ENCODE measurements around the gene PTPRN2. TPM values are rescaled to one million over a fixed set of nuclear protein-coding genes. Genes with fewer than 3 reads are reported as not detected.
"Not testable (repeated sequence)": the region's sequence is repeated elsewhere in the genome, so short reads cannot be mapped to it uniquely, and the experiment has no call there.

The PTPRN2 gene
- polyA plus RNA-seq, 1 donor from 2014 or later = 1.6 TPM

- Mint-ChIP-seq H3K27ac (no peak overlapping the region), H3K27me3 (peaks cover 23% of the 10 kb centered on the region), H3K4me1 (no peaks in the 10 kb centered on the region), H3K4me3 (no peak overlapping the region), H3K9me3 (peaks cover 0 to 4% (median 0%) of the 10 kb centered on the region in 3 donors), H3K36me3 (peaks cover 2% of the 10 kb centered on the region)
These were observed 916.9 kb downstream of the PTPRN2 start for GRCh38 chr7:157670490-157671357.

DNA sequence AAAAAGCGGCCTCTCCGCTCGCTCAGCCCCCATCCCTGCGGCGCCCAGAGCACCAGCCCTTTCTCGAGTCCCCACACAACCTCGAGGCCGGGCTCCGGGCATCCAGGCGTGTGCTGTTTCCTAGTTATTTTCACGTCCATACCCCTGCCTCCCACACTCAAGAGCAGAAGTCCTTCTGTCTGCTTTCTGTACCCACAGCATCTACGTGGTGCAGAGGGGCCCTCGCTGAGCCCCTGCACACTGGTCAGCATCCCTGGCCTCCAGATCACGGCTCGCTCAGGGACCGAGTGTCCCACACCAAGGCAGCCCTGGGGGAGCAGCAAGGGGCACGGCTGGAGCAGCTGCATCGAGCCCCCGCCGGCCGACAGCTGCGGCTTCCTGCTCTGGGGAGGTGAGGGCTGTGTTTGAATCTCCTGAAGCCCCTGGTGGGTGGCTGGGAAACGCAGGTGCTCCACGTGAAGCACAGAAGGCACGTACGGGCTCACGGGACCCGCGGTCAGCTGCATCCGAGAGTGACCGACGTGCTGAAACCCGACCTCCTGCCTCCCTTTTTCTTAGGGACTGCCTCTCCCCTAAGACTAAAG is 917.8 kb downstream of the PTPRN2 start:
- no peak overlapping the region for H3K27ac Mint-ChIP-seq
- no peaks in the 10 kb centered on the region for H3K4me1 Mint-ChIP-seq
- H3K9me3 Mint-ChIP-seq = peaks cover 0 to 3% (median 0%) of the 10 kb centered on the region in 3 donors
- peaks cover 23% of the 10 kb centered on the region for H3K27me3 Mint-ChIP-seq
- H3K4me3 Mint-ChIP-seq = no peak overlapping the region
- peaks cover 3% of the 10 kb centered on the region for H3K36me3 Mint-ChIP-seq

DNA sequence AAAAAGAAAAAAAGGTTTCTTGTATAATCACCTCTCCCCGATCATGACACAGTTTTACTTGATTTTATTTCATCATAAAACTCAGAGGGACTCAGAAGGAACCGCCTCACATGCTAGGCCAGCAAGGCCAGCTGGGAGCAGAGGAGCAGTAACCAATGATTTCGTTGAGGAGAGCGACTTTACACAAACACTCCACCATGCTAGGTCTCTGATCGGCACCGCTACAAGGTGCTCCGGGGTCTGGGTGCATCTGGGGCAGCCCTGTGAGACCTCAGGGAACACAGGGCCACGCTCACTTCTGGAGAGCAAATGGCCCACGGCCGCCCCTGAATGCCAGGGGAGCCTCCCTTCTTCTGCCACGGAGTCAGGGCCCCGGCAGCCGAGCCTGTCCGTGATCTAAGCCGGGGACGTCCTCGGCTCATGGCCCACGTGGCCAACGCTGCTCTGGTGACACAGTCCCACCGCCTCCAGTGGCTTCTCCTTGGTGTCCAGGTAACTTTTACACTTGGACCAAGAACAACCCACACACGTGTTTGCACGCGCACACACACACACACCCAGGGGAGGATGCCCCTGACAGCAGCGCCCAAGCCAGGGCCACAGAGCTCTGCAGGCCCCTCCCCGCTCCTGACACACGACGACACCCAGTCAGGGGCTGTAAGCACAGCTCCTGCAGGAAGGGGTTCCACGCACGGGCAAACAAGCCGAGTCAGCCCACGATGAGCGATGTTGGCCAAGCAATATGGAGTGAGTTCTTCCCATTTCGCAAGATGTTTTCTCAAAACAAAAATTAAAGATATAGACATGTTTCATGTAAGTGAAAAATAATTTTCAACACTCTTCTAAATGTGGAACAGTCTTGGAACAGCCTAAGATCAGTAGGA is 918.5 kb downstream of the PTPRN2 start:
- H3K36me3 Mint-ChIP-seq = peaks cover 3% of the 10 kb centered on the region
- H3K4me3 Mint-ChIP-seq = no peak overlapping the region
- no peak overlapping the region for H3K27ac Mint-ChIP-seq
- H3K9me3 Mint-ChIP-seq = peaks cover 0 to 3% (median 0%) of the 10 kb centered on the region in 3 donors
- peaks cover 23% of the 10 kb centered on the region for H3K27me3 Mint-ChIP-seq
- no peaks in the 10 kb centered on the region for H3K4me1 Mint-ChIP-seq

GRCh38 chr7:157668221-157668883 is 919.3 kb downstream of the PTPRN2 start:
- Mint-ChIP-seq H3K27me3 (peaks cover 23% of the 10 kb centered on the region), H3K36me3 (peaks cover 3% of the 10 kb centered on the region), H3K27ac (no peak overlapping the region), H3K4me1 (no peaks in the 10 kb centered on the region), H3K9me3 (peaks cover 0 to 3% (median 0%) of the 10 kb centered on the region in 3 donors), H3K4me3 (peak overlapping the region in 1 of 4 donors; percentile 39)

DNA sequence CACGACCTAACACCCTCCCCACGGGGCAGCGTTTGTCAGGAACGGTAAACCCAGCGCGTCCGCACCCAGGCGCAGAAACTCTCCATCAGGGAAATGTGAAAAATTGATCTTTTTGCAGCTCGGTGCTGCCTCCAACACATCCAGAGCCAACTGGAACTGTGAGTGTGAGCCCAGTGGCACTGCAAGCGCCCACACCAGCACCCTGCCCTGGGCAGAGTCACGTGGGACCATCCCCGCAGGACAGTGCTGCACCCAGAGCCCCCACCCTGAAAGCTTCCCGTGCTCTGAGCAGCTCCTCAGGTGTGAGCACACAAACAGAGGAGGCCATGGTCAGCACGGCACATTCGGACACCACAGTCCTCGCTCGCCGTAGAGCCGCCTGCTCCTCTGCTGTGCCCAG is 919.9 kb downstream of the PTPRN2 start:
- Mint-ChIP-seq H3K4me3 (no peak overlapping the region), H3K4me1 (no peaks in the 10 kb centered on the region), H3K27ac (no peak overlapping the region), H3K36me3 (peaks cover 3% of the 10 kb centered on the region), H3K27me3 (peaks cover 23% of the 10 kb centered on the region), H3K9me3 (peaks cover 0 to 3% (median 0%) of the 10 kb centered on the region in 3 donors)

- Mint-ChIP-seq H3K9me3 (peaks cover 0 to 3% (median 0%) of the 10 kb centered on the region in 3 donors), H3K4me3 (no peak overlapping the region), H3K4me1 (no peaks in the 10 kb centered on the region), H3K27me3 (peaks cover 23% of the 10 kb centered on the region), H3K36me3 (peaks cover 3% of the 10 kb centered on the region), H3K27ac (no peak overlapping the region)
These were observed 920.4 kb downstream of the PTPRN2 start for GRCh38 chr7:157667261-157667660.

DNA sequence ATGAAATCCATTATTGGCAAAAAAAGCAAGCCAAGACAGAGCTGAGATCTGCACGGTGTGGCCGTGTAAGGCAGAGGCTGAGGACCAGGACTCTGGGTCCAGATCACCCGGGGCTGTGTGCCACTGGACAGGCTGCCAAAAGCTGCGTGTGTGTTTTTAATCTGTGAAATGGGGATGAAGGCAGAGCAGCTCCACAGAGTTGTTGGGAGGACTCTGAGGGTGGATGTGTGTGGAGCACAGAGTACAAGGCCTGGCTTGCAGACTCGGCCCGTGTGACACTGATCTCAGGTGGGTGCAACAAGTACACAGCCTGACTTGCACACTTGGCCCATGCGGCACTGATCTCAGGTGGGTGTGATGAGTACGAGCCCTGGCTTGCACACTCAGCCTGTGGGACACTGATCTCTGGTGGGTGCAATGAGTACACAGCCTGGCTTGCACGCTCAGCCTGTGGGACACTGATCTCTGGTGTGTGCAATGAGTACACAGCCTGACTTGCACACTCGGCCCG is 921.0 kb downstream of the PTPRN2 start:
- peaks cover 23% of the 10 kb centered on the region for H3K27me3 Mint-ChIP-seq
- H3K4me3 Mint-ChIP-seq = no peak overlapping the region
- peaks cover 0 to 3% (median 0%) of the 10 kb centered on the region in 3 donors for H3K9me3 Mint-ChIP-seq
- H3K36me3 Mint-ChIP-seq = peaks cover 3% of the 10 kb centered on the region
- no peak overlapping the region for H3K27ac Mint-ChIP-seq
- H3K4me1 Mint-ChIP-seq = no peaks in the 10 kb centered on the region

- H3K27me3 Mint-ChIP-seq = peaks cover 21% of the 10 kb centered on the region
- H3K36me3 Mint-ChIP-seq, H3K4me1 Mint-ChIP-seq, H3K9me3 Mint-ChIP-seq, H3K4me3 Mint-ChIP-seq, H3K27ac Mint-ChIP-seq: not testable (repeated sequence)
These were observed 922.0 kb downstream of the PTPRN2 start for GRCh38 chr7:157665634-157665988.

DNA sequence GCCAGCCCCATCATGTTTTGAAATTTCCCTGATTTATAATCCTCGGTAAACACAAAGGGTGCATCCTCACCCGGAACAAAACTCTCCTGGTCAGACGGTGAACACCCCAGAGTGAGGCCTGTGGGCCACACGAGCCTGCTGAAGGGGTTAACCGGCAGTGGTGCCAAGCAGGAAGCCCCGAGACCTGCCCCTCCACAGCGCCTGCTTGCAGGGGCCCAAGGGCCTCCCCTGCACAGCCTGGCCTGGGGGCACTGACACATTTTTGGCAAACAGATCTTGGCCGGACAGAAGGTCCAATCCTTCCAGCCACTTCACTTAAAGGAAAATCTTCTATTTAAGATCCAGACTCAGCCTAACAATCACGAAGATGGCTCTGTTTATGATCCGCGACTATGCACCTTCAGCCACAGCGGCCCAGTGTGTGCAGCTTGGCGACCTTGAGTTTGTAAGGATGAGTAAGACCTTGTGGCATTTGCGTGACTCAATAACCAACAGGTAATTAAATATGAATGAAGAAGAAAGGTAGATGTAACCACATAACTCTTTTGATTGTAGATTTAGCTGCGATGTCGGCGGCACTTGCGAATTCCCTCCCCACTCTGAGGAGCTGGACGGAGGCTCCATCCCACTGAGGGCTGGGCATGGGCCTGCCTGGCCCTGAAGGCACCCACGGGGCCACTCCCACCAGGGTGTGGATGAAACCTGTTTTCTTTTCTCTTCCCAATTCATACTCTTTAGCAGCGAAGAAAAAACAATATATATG is 922.6 kb downstream of the PTPRN2 start:
- no peak overlapping the region for H3K4me3 Mint-ChIP-seq
- peaks cover 3% of the 10 kb centered on the region for H3K36me3 Mint-ChIP-seq
- H3K27me3 Mint-ChIP-seq = peaks cover 19% of the 10 kb centered on the region
- peaks cover 0 to 3% (median 0%) of the 10 kb centered on the region in 3 donors for H3K9me3 Mint-ChIP-seq
- H3K4me1 Mint-ChIP-seq = peaks cover 0 to 4% (median under 1%) of the 10 kb centered on the region in 3 donors
- no peak overlapping the region for H3K27ac Mint-ChIP-seq

DNA sequence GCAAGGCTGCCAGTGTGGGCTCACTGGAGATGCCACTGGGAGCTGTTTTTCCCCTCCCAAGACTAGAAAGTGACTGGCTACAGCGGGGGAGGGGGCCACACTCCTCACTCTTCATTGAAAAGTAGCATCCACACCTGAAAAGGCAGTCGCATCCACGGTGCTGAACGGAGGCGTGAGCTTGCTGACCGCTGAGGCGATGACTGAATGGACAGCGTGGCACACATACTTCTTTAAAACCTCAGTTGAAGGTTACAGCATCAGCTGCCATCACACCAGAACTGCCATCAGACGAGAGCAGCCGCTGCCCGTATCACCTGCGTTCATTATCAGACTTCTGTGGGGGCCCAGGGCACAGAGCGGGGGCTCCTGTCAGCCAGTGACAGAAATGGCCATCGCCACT is 923.6 kb downstream of the PTPRN2 start:
- no peak overlapping the region for H3K4me3 Mint-ChIP-seq
- peaks cover 0 to 3% (median 0%) of the 10 kb centered on the region in 3 donors for H3K9me3 Mint-ChIP-seq
- no peak overlapping the region for H3K27ac Mint-ChIP-seq
- peaks cover 9% of the 10 kb centered on the region for H3K27me3 Mint-ChIP-seq
- peaks cover 3% of the 10 kb centered on the region for H3K36me3 Mint-ChIP-seq
- peaks cover 0 to 8% (median 3%) of the 10 kb centered on the region in 3 donors for H3K4me1 Mint-ChIP-seq

- Mint-ChIP-seq H3K9me3 (peaks cover 0 to 3% (median 0%) of the 10 kb centered on the region in 3 donors), H3K36me3 (peaks cover 3% of the 10 kb centered on the region), H3K27me3 (peaks cover 5% of the 10 kb centered on the region), H3K27ac (no peak overlapping the region), H3K4me3 (no peak overlapping the region), H3K4me1 (peaks cover 0 to 8% (median 3%) of the 10 kb centered on the region in 3 donors)
These were observed 924.5 kb downstream of the PTPRN2 start for GRCh38 chr7:157662981-157663716.

- no peaks in the 10 kb centered on the region for H3K27me3 Mint-ChIP-seq
- peaks cover 0 to 8% (median 3%) of the 10 kb centered on the region in 3 donors for H3K4me1 Mint-ChIP-seq
- H3K9me3 Mint-ChIP-seq = peaks cover 0 to 3% (median 0%) of the 10 kb centered on the region in 3 donors
- H3K4me3 Mint-ChIP-seq = no peak overlapping the region
- H3K27ac Mint-ChIP-seq = no peak overlapping the region
- H3K36me3 Mint-ChIP-seq = peaks cover 3% of the 10 kb centered on the region
These were observed 925.4 kb downstream of the PTPRN2 start for GRCh38 chr7:157662110-157662791.

DNA sequence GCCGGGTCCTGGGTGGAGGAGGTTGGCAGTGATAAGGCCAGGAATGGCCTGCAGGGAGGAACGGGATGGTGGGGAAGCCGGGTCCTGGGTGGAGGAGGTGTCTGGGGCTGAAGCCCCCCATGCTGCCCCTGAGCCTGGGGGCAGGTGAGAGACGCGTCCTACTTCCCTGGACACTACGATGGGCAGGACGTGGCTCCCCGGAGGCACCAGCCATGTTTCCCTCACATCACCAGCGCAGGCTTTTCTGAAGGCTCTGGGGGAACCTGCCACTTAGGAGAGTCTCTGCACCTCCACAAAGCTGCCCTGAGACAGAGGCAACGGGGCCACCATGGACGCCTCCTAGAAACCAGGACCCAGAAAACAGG is 926.0 kb downstream of the PTPRN2 start:
- Mint-ChIP-seq H3K36me3 (peaks cover 3% of the 10 kb centered on the region), H3K27me3 (no peaks in the 10 kb centered on the region), H3K4me1 (peaks cover 0 to 8% (median 3%) of the 10 kb centered on the region in 3 donors), H3K9me3 (peaks cover 0 to 3% (median 0%) of the 10 kb centered on the region in 3 donors), H3K4me3 (no peak overlapping the region), H3K27ac (no peak overlapping the region)
